HG03280 (cell line): ENCODE data around the gene GRK2.
"Not testable (repeated sequence)": the region's sequence is repeated elsewhere in the genome, so short reads cannot be mapped to it uniquely, and the experiment has no call there.

ENCODE experiments used
- ATAC-seq: cut with Tn5 transposase; IDR thresholded peaks from one replicate; pipeline ENCODE4 v1.9.1; 2021; ENCODE audit warnings: mild to moderate bottlenecking, moderate library complexity; ENCODE audit not compliant: unreplicated experiment

The GRK2 gene

DNA sequence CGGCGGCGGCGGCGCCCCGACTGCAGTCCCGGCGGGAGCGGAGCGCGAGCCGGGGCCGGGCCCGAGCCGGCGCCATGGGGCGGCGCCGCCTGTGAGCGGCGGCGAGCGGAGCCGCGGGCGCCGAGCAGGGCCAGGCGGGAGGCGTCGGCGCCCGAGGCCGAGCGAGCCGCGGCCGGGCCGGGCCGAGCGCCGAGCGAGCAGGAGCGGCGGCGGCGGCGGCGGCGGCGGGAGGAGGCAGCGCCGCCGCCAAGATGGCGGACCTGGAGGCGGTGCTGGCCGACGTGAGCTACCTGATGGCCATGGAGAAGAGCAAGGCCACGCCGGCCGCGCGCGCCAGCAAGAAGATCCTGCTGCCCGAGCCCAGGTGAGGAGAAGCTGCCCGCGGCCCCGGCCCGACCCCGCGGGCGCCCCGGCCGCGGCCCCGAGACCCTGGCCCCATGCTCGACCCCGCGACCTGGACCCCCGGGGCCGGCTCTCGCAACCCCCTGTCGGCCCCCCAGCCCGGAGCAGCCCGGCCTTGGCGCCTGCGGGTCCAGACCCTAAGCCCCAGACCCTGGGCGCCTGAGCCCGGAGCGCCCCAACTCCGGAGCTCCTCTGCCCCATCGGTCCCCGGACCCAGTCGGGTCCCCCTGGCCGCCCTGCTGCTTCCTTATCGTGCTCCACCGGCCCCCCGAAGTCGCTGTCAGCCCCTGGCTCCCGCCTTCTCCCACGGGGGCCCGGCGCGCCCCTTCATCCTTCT lies at the start of gene GRK2:
TSS of gene GRK2 (plus strand) at position 25 of the 739 bp plus-strand sequence. CDS start at position 252, 227 bp downstream.
- ATAC-seq = peak; percentile 32

DNA sequence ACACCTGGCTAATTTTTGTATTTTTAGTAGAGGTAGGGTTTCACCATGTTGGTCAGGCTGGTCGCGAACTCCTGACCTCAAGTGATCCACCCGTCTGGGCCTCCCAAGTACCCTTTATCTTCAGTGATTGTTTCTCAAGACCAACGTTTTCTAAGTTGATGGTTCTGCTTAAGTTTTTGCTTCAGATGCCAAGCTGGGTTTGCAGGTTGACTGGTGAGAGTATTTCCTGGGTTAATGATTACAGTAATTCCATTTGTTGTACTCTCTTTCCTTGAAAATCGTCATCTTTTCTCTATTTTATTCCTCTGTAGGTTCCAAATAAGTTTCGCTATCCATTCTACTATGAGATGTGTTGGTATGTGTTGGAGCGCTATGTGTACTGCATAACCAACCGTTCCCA lies 38.5 kb upstream of the GRK2 start:
- ATAC-seq = no peak

DNA sequence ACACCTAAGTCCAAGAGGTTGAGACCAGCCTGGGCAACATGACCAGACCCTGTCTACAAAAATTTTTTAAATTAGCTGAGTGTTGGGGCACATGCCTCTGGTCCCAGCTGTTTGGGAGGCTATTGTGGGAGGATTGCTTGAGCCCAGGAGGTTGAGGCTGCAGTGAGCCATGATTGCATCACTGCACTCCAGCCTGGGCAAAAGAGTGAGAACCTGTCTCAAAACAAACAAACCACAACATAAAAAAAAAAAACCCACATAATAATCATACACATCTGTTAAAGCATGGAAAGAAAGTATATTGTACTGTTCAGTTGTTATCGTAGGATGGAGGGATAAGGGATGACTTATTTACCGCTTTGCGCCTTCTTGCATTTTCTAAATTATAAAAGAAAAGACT lies 35.9 kb upstream of the GRK2 start:
- ATAC-seq = no peak

DNA sequence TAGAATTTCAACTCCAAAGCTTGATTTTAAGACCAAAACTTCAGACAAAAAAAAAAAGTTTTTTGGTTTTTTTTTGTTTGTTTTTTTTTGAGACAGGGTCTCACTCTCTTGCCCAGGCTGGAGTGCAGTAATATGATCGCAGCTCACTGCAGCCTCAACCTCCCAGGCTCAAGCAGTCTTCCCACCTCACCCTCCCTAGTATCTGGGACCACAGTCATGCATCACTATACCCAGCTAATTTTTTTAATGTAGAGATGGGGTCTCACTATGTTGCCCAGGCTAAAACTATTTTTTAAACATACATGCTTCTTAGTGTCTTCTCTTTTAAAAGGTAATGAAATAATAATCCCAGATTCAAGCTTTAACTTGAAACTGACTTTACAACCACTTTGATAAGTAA lies 35.4 kb upstream of the GRK2 start:
- no peak for ATAC-seq

DNA sequence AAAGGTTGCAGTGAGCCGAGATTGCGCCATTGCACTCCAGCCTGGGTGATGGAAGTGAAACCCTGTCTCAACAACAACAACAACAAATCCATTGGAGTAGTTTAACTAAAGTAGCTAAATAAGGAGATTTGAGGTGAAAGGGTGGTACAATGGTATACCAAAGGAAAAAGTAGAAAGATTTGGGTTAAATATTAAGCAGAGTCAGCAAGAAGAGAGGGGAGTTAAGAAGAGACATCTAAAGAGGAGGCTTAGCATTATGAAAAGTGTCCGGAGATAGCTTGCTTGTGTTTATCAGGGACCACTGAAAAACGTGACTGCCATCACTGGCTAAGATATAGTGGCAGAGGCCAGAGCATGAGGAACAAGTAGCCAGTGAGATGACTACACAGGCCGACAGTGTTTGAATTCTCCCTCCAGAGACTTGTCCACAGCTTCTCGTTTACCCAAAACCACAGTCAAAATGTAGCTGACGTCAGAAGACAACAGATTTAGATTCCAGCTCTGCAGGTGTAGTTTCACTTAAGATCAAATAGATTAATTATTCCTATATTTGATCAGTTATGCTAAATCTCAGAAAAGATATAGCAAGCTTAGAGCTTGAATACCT lies 32.6 kb upstream of the GRK2 start:
- ATAC-seq = no peak

DNA sequence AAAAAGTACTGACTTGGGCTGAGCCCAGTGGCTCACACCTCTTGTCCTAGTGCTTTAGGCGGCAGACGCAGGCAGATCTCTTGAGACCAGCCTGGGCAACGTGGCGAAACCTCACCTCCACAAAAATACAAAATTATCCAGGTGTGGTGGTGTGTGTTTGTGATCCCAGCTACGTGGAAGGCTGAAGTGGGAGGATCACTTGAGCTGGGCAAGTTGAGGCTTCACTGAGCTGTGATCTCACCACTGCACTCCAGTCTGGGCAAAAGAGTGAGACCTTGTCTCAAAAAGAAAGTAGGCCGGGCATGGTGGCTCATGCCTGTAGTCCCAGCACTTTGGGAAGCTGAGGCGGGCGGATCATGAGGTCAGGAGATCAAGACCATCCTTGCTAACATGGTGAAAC lies 31.7 kb upstream of the GRK2 start:
- not testable (repeated sequence) for ATAC-seq

DNA sequence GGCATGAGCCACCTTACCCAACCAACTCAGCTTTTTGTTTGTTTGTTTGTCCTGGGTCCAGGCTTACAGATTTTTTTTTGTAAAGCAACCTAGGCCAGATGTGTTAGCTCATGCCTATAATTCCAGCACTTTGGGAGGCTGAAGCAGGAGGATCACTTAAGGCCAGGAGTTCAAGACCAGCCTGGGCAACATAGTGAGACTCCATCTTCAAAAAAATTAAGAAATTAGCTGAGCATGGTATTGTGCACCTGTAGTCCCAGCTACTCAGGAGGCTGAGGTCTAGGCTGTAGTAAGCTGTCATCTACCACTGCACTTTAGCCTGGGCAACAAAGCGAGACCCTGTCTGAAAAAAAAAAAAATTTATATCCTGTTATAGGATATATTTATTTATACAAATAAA lies 28.7 kb upstream of the GRK2 start:
- ATAC-seq = no peak

DNA sequence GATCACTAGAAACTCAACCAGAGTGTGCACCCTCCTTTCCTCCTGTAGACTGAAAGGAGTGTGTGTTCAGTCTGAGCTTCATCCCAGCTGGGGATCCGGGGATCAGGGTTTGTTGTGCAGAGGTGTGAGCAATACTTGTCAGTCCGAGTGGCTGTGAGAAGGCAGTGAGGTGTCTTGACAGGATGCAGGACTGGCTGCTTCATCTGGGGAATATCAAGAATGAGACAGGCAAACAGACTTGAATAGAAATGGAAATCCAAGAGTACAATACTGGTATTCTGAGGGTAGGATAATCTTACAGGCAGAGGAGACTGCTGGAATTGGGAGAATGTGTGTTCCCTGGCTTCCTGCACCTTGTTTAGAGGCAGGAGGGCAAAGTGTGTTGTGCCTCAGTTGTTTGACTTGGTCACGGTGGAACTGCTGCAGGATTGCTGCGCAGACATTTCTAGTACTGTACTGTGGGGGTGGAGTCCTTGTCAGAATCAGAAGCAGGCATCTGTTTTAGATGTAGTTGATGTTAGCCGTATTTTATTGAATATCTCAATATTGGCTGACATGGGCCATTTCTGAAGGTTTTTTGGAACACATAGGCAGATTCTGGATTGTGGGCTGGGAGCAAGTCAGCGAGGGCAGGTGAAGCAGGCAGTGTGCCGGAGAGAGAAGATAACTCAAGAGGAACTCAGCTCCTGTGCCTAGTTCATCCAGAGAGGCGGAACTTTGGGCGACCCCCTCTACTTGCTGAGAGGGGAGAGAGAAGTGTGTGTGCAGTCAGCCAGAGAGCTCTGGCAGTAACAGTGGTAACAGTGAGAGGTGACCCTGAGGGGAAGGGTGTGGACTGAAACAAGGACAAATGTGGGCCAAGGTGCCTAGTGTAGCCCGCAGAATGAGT lies 27.1 kb upstream of the GRK2 start:
- no peak for ATAC-seq

DNA sequence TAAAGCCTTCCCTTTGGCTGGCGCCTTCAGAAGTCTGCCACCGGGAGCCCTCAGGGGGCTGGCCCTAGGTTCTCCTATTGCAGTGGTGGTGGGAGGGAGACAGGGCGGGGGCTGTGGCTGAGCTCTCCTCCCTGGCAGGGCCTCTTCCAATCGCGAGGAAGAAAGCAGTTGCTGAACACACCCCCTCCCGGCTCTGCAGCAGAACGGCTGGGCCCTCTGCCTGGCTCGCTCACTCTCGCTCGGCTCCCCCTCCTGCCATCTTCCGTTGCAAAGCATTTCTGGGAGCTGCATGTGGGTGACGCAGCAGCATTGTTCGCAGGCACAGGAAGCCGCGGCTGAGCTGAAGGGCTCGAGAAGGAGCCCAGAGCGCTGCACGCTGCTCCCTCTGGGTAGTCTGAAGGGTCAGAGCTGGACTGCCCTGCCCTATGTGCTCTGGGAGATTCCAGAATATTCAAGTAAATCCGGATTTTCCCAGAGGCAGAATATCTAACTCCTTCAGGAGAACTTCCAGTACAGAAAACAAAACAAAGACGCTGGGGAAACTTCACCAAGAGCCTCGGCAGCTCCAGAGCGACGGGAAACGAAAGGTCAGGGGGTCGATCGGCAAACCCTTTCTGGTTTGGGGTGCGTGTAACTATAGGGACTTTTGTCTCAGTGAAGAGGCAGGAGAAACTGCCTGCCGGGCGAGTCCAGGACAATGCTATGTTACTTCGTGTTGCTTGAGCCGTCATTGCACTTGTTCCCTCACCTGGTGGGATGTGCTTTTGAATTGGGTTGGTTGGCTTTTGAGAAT lies 26.3 kb upstream of the GRK2 start:
- peak; percentile 87 for ATAC-seq

DNA sequence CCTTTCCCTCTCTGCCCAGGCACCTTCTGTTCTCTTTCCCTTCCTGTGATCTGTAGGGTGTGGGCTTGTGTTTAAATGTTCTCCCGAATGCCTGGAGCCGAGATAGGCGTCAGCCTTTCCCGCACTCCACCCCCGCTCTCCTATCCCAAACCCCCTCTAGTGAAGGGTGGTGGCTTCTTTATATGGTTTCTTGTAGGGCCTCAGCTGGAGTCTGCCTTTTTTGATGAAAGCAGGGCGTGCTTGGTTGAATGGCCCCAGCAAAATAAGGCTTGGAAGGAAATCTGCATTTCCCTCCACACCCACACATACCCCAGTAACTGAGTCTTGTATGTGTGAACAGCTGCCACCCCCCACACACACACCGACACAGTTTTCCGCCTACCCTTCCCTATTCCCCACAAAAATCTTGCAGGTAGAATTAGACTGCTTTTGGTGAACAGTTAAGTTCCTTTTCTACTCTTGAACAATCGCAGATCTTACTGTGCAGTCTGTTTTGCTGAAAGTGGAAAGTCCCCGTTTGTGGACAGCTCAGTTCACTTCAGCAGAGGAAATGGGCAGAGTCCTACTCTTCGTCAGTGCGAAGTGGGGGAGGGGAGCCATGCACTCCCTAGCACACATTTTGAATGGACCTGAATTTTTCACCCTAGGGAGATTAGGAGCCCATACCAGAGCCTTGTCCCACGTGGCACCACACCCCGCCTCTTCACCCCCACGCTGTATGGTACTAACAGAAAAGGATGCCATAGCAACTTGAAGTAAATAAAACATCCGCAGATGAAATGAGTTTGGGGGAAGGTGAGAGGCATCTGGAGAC lies 25.5 kb upstream of the GRK2 start:
- ATAC-seq = peak; percentile 33

DNA sequence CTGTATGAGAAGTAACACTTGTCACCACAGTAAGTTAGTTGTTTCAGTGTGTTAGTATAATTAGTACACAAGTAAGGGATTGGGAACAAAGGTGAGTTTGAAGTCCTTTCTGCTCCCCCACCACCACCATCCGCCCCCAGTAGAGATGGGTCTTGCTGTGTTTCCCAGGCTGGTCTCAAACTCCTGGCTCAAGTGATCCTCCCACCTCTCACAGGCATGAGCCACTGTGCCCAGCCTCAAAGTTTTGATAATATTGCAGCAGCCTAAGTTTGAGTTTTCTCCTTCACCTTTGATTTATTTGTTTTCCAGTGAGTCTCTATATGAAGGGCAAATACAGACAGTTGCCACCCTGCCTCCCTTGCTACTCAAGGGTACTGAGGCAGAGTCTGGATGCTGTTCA lies 23.7 kb upstream of the GRK2 start:
- no peak for ATAC-seq

DNA sequence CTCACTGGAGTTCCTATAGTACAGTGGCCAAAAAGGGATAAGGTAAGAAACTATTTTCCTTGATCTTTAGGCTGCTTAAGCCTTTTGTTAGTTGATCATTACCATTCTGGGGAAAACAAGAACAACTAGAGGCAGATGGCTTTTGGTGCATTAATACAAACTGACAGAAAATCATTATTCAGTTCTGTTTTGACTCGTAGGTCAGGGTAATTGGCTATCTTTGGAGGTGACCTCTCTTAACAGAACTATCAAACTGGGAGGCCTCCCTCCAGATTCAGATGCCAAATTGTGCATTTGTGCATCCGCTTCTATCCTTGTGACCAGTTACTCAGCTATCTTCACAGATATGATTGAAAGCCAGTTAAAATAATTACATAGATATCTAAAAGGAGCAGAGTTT lies 23.2 kb upstream of the GRK2 start:
- no peak for ATAC-seq

DNA sequence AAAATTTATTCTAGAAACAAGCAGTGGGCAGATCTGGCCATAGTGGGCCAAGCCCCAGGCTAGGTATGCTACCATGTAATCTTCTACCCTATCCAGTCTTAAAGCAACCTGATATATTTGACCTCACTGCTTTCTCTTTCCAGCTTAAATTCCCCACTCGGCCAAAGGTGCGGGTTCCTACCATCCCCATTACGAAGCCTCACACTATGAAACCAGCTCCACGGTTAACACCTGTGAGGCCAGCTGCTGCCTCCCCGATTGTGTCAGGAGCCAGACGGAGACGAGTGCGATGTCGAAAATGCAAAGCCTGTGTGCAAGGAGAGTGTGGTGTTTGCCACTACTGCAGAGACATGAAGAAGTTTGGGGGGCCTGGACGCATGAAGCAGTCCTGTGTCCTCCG lies 21.2 kb upstream of the GRK2 start:
- no peak for ATAC-seq

DNA sequence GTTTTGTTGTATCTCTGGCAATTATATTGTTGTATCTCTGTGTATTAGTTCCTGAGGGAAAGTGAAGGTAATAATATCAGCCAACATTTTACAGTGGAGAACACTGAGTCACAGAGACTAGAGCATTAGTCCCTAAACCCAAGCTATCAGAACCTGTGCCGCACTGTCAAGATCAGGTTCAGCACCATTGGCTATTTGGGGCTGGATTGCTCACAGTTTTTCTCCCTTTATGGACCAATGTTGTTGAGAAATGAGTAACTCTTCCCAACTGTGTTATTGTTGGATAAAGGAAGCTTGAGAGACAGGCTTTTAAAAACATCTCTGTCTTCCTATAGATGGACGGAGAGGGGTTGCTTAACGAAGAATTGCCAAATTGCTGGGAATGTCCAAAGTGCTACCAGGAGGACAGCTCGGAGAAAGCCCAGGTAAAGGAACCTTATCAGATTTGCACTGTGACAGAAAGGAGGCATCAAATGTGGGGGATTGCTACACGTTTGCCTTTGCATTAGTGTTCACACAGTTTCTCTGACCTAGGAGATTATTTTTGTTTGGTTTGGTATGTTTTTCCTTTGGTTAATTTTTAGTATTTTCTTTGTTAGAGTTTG lies 18.2 kb upstream of the GRK2 start:
- ATAC-seq = no peak

DNA sequence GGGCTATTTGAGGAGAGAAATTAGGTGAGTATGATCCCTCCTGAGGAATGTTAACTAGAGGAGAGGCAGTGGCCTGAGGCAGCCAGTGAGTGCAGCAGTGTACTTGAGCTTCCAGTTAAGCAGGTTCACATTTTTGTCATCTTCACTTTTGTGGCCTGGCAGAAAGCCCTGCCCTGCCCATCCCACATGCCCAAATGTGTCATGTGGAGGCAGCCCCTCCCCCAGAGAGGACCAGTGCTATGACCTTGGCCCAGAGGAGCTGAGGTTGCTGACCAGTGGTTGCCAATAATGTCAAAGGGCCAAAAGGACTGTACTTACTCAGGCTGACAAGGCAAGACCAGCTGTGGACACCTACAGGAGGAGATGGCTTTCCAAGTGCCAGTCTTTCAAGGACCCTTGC lies 17.6 kb upstream of the GRK2 start:
- ATAC-seq = no peak

DNA sequence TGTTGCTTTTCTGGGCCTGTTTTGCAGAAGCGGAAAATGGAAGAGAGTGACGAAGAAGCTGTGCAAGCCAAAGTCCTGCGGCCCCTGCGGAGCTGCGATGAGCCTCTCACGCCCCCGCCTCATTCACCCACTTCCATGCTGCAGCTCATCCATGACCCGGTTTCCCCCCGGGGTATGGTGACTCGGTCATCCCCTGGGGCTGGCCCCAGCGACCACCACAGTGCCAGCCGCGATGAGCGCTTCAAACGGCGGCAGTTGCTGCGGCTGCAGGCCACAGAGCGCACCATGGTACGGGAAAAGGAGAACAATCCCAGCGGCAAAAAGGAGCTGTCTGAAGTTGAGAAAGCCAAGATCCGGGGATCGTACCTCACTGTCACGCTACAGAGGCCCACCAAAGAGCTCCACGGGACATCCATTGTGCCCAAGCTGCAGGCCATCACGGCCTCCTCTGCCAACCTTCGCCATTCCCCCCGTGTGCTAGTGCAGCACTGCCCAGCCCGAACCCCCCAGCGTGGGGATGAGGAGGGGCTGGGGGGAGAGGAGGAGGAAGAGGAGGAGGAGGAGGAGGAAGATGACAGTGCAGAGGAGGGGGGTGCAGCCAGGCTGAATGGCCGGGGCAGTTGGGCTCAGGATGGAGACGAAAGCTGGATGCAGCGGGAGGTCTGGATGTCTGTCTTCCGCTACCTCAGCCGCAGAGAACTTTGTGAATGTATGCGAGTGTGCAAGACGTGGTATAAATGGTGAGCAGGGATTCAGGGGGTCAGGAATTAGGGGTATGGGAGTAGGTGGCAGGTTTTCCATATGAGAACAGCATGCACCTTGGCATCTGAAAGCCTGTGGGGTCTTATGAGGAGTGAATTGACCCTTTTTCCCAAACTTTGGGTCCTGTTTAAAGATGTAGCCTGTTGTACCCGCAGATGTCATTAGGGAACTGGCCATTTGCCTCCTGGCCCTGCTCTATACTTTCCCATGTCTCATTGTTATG lies 15.9 kb upstream of the GRK2 start:
- ATAC-seq = no peak

DNA sequence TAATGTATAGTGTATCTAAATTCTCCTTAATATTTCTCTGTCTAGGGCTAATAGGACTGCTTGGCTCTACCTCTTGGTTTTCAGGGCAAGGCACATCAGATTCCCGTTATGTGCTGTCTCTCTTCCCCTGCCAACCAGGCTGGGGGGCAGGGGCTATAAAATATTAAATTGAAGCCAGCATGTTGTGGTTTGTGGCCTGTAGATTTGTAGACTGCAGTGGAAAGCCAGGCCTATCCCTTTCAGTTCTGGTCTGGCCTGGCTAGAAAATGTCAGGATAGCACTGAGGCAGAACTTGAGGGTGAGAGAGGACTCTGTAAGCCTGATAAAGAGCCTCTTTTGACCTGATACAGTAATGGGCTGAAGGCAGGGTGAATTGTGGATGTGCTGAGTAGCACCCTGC lies 14.4 kb upstream of the GRK2 start:
- ATAC-seq = no peak

DNA sequence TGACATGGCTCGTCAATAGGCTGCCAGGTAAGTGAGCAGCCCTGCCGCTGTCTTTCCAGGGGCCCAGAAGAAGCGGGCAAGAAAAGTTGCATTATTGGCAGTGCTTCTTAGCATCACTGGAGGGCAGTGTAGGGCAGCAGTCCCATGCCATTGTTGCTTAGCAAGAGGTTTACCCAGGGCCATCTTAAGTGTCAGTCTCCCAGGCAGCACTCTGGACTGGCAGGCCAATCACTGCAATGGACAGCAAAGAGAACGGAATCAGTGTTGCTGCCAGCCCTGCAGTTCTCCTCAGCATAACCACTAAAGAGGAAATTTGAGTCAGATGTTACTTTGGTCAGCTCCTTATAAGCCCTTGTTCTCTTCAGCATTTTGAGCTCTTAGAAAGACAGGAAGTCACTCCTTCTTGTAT lies 13.4 kb upstream of the GRK2 start:
- ATAC-seq = no peak
